ENCODE data around the gene LUC7L. TPM values are rescaled to one million over a fixed set of nuclear protein-coding genes. Genes with fewer than 3 reads are reported as not detected.

Gene LUC7L
- total and polyA plus RNA-seq, 9 donors: 56.6 to 112 (median 73.5) TPM

- Histone ChIP-seq H3K9me3 (no peaks in the 10 kb centered on the region), H3K27me3 (no peaks in the 10 kb centered on the region), H3K4me3 (no peak overlapping the region), H3K4me1 (ENCODE audit: insufficient read depth) (peaks cover 8% of the 10 kb centered on the region), H3K27ac (no peak overlapping the region), H3K36me3 (no peaks in the 10 kb centered on the region)
- 55 to 58% (median 56%) methylated on average over 25 of the region's 25 CpGs for WGBS, 3 donors
- TF ChIP-seq EP300 (IDR thresholded peaks at IDR 0.05) (no peak), CTCF (IDR thresholded peaks at IDR 0.05) (no peak), POLR2A (IDR thresholded peaks at IDR 0.05) (no peak)
- intact Hi-C loops (cut with DNase I): no loop called here
- peak in 1 of 5 donors; percentile 66 for DNase-seq
Measured at GRCh38 chr16:266258-267164, 37.3 kb upstream of the LUC7L start.

GRCh38 chr16:265711-266110 lies 36.5 kb upstream of the LUC7L start:
- Histone ChIP-seq H3K27ac (no peak overlapping the region), H3K36me3 (no peaks in the 10 kb centered on the region), H3K4me1 (ENCODE audit: insufficient read depth) (peaks cover 8% of the 10 kb centered on the region), H3K9me3 (no peaks in the 10 kb centered on the region), H3K4me3 (no peak overlapping the region), H3K27me3 (no peaks in the 10 kb centered on the region)
- DNase-seq: no peak
- TF ChIP-seq EP300 (IDR thresholded peaks at IDR 0.05) (no peak), POLR2A (IDR thresholded peaks at IDR 0.05) (no peak), CTCF (IDR thresholded peaks at IDR 0.05) (no peak)
- intact Hi-C loops (cut with DNase I): no loop called here
- WGBS, 3 donors: 16 to 34% (median 32%) methylated on average over 10 to 12 of the region's 12 CpGs

- Histone ChIP-seq H3K4me1 (ENCODE audit: insufficient read depth) (peaks cover 8% of the 10 kb centered on the region), H3K4me3 (no peak overlapping the region), H3K36me3 (no peaks in the 10 kb centered on the region), H3K27ac (no peak overlapping the region), H3K27me3 (no peaks in the 10 kb centered on the region), H3K9me3 (no peaks in the 10 kb centered on the region)
- intact Hi-C loops (cut with DNase I): no loop called here
- no peak for DNase-seq
- WGBS, 3 donors: 86 to 89% (median 88%) methylated on average over 13 to 14 of the region's 14 CpGs
- TF ChIP-seq EP300 (IDR thresholded peaks at IDR 0.05): no peak
- no peak for TF ChIP-seq POLR2A (IDR thresholded peaks at IDR 0.05)
- TF ChIP-seq CTCF (IDR thresholded peaks at IDR 0.05): no peak
Measured at GRCh38 chr16:265002-265529, 35.8 kb upstream of the LUC7L start.

GRCh38 chr16:264440-264951 lies 35.2 kb upstream of the LUC7L start:
- no peaks in the 10 kb centered on the region for H3K36me3 ChIP-seq
- no peak for TF ChIP-seq POLR2A (IDR thresholded peaks at IDR 0.05)
- no peak for TF ChIP-seq EP300 (IDR thresholded peaks at IDR 0.05)
- no peak for TF ChIP-seq CTCF (IDR thresholded peaks at IDR 0.05)
- peaks cover 8% of the 10 kb centered on the region for H3K4me1 ChIP-seq (ENCODE audit: insufficient read depth)
- no peak overlapping the region for H3K27ac ChIP-seq
- no peaks in the 10 kb centered on the region for H3K9me3 ChIP-seq
- no peak overlapping the region for H3K4me3 ChIP-seq
- 91 to 93% (median 93%) methylated on average over 22 to 23 of the region's 23 CpGs for WGBS, 3 donors
- DNase-seq: no peak
- intact Hi-C loops (cut with DNase I): no loop called here
- H3K27me3 ChIP-seq: no peaks in the 10 kb centered on the region

Measured in ovary (tissue), 9 donors.